GM12878 (cell line): ENCODE data around the gene CLDN6.

ENCODE experiments used
- BMI1 ChIP-seq: fragments of 450-650 bp; IDR thresholded peaks from 2 replicates; pipeline ENCODE4 v1.6.1; 2016; ENCODE audit warnings: mild to moderate bottlenecking, moderate library complexity, borderline replicate concordance
- CTCF ChIP-seq, 3 experiments: IDR thresholded peaks in 2 of 3; conservative IDR thresholded peaks in 1 of 3; 2 replicates each; pipeline ENCODE4 v1.5.1; 2011; ENCODE audit warnings: low read depth in 3 of 3, low read length in 3 of 3, mild to moderate bottlenecking in 3 of 3, control low read depth in 2 of 3, moderate library complexity in 2 of 3, inconsistent platforms in 1 of 3, mixed read lengths in 1 of 3; ENCODE audit not compliant: control insufficient read depth in 2 of 3, insufficient read depth in 1 of 3; ENCODE audit errors: extremely low read depth in 1 of 3
- GATAD2B ChIP-seq: fragments of 450-650 bp; conservative IDR thresholded peaks from 2 replicates; pipeline ENCODE4 v1.6.1; 2017; ENCODE audit warnings: low read depth, mild to moderate bottlenecking, moderate library complexity
- NR2C2 ChIP-seq: IDR thresholded peaks from 2 replicates; pipeline ENCODE4 v1.6.1; 2011; ENCODE audit warnings: borderline replicate concordance, low read depth; ENCODE audit not compliant: control insufficient read depth, insufficient read length
- SUZ12 ChIP-seq: fragments of 200-600 bp; sonication (generic); IDR thresholded peaks from one replicate; pipeline ENCODE4 v1.6.1; 2018; ENCODE audit warnings: antibody characterized with exemption, mild to moderate bottlenecking; ENCODE audit not compliant: unreplicated experiment

- TF ChIP-seq NR2C2 (no peak), SUZ12 (no peak), CTCF (IDR thresholded peaks at IDR 0.05 in 2 of 3, conservative IDR thresholded peaks at IDR 0.05 in 1 of 3; ENCODE audit: control insufficient read depth in 2 of 3, extremely low read depth in 1 of 3, insufficient read depth in 1 of 3, low read depth in 3 of 3, low read length in 3 of 3) (no peak), GATAD2B (no peak), BMI1 (no peak)
These were observed 9.5 kb upstream of the CLDN6 start for GRCh38 chr16:3027489-3027795.
